Measurements from ENCODE around the gene DYNC1LI1.
"Not testable (repeated sequence)": the region's sequence is repeated elsewhere in the genome, so short reads cannot be mapped to it uniquely, and the experiment has no call there.

The DYNC1LI1 gene

DNA sequence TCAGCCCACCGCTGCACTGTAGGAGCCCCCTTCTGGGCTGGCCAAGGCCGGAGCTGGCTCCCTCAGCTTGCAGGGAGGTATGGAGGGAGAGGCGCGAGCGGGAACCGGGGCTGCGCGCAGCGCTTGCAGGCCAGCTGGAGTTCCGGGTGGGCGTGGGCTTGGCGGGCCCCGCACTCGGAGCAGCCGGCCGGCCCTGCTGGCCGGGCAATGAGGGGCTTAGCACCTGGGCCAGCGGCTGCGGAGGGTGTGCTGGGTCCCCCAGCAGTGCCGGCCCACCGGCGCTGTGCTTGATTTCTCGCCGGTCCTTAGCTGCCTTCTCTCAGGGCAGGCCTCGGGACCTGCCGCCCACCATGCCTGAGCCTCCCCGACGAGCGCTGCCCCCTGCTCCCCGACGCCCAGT is 8.0 kb upstream of the DYNC1LI1 start:
- not testable (repeated sequence) for DNase-seq

DNA sequence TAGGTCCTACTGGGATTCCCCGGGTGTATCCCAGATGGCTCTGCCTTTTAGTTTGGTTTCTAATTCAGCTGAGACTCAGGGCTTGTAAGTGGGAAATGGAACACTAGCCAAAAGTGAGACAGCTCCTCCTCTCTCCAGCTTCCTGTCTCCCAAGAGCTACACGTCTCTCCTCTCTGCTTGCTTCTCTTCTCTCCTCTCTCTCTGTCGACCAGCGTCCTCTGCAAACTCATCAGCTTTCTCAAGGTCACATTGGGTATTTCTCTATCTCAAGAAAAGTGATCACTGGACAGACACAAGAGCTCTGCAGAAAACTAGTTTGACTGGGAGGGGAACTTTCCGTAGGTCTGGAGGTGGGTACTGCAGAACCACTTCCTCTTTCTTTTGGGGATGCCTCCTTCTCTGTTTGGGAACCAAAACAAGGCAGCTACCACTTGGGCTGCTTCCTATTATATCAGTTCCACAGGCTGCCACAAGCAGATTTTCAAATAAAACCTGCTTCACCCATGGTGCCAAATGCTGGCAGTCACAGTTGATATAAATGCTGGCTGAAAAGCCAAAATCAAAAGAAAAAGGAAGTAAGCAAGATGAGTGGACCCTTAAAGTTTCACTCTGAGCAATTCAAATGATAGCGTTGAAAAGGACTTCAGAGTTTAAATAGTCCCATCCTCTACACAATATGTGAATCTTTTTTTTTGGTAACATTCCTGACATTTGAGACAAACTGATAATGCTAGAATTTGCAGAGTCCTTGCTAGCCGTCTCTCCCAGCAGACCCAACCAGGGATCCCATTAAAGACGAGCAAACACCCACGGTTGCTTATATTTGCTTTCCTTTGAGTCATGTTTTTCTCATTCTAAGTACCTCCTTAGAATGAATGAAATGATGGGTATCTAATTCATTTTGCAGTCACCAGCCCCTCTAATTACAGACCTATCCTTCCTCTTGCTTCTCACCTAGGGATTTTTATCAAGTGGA is 7.2 kb upstream of the DYNC1LI1 start:
- DNase-seq: no peak

DNA sequence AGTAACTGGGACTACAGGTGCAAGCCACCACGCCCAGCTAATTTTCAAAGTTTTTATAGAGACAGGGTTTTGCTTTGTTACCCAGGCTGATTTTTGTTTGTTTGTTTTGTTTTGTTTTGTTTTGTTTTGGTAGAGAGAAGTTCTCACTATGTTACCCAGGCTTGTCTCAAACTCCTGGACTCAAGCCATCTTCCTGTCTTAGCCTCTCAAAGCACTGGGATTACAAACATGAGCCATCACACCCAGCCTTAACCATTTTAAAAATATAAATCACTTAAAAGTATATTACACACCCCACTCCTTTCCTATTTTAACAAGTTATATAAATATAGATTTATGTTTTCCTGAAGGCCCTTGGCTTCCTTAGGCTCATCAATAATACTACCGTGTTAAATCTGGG is 6.5 kb upstream of the DYNC1LI1 start:
- DNase-seq: no peak

DNA sequence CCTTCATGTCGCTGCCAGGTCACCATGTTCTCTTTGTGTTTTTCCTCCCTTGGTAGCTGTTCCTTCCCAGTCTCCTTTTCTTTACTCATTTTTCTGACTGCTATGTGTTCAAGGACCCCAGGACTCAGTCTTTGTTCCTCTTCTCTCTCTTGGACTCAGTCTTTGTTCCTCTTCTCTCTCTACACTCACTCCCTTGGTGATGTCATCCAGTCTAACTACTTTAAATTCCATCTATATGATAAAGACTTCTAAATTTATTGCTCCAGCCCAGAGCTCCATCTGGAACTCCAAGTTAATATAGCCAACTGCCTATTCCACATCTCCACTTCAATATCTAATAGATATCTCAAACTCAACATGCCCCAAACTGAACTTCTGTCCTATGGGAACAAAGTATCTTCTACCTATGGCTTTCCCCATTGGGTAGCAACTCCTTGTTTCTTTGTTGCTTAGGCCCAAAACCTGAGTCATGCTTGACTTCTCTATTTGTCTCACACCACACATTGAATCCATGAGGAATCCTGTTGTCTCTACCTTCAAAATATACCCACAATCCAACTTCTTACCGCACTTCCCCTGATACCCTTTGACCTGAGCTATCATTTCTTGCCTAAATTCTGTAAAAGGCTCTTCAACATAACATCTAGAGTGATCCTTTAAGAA is 4.9 kb upstream of the DYNC1LI1 start:
- no peak for DNase-seq

DNA sequence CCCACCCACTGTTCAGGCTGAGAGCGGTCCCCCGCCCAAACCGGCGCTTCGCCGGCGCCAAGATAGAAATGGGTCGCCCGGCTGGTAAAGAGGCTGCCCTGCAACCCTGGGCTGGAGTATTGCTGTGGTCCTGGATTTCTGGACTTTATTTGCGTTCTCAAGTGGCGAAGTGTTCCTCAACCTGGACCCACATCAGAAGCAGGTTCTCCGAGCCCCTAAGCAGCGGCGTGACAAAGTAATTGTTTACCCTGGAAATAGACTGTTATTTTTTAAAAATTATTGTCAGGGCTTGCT is 481 bp upstream of the DYNC1LI1 start:
- DNase-seq: no peak

DNA sequence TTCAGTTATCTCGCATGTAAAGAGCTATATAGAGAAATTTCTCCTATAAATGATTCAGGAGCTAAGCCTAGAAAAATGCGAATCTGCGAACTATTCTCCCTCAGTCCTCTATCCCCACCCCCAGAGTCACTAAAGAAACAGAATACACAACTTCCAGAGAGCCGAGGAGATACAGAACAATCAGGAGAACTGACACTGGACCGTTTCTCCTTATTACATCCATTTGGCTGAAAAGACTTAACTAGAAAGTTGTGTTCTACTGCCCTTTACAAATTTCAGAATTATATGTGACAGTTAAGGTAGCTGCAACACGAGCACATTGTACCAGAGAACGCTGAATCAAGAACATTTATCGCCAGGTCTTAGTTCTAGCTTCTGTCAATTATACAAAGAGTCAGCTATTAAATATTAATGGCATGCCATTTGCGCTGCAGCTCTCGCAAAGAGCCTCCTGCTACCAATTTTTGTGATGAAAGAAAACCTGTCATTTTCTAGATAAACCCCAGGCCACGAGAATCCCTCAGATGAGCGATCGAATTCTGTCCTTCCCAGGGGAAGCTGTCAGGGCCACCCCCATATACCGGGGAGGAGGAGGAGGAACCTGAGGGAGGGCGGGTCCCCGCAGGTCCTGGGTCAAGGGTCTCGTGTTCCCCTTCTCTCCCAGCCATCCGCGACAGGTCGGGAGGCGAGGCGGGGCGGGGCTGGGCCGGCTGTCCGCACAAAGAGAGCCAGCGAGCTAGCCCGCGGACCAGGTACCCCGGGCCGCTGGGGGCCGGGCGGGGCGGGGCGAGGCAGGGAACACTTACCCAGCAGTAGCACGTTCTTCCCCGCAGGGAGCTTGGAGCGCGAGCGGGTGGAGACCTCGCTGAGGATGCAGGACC is 878 bp downstream of the DYNC1LI1 start:
- DNase-seq: peak; percentile 16

DNA sequence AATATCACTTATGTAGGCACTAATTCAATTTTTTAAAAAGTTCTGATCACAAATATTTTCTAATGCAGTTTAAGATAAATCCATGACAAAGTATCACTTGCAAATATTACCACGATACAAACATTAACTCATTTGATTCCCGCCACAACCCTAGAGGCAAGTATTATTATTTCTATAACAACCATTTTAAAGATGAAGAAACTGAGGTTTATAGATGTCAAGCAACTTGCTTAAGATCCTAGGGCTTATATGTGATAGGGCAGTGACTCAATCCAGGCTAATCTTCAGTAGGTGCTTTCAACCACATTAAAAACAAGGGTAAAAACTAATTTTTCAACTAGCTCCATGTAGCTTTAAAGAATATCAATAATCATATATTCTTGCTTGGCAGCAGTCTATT is 1.7 kb downstream of the DYNC1LI1 start:
- no peak for DNase-seq

DNA sequence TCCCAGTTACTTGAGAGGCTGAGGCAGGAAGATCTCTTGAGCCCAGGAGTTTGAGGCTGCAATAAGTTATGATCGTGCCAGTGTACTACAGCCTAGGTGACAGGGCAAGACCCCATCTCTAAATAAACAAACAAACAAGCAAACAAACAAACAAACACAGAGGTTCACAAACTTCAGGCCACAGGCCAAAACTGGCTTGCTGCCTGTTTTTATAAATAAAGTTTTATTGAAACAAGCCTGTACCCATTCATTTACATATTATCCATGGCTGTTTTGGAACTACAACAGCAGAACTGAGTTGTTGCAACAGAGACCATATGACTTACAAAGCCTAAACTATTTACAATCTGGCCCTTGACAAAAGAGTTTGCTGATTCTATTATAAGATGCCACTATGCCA is 6.5 kb downstream of the DYNC1LI1 start:
- no peak for DNase-seq

DNA sequence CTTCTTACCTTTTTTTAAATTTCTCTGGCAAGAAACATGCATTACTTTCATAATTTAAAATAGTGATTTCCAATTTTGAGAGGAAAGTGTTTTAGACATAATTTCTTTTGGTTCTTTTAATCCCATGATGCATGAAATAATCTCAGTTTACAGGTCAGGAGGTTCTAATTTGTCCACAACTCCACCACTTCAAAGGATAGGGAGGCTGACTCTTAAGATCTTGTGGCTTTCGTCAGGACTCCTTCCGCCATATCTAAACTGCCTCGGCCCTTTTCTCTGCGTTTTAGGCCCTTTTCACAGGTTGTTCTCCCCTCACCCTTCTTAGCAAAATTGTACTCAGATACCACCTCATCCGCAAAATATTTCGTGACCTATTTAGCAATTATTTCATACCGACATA is 8.0 kb downstream of the DYNC1LI1 start:
- DNase-seq: no peak

DNA sequence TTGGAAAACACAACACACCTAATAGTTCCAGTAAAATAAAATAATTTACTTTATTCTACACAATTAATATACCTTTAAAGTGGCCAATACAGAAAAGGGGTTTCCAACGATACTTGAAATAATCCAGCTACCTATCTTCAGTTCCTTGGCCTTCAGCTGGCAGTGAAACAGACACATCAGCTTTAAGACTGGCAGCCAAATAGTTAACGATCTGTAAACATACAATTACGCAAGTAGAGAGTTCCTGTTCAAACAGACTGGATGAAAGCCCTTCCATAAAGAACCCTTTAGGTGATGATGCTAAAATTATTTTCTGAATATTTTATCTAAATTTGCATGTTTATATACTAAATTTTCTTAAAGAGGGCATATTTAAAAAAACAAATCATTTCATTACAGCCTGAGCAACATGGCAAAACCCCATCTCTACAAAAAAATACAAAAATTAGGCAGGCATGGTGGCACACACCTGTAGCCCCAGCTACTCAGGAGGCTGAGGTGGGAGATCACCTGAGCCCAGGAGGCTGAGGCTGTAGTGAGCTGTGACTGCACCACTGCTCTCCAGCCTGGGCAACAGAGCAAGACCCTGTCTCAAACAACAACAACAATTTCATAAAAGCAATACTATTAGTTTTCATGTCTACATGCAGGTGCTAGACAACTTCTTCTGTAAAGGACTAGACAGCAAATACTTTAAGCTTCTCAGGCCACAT is 12.9 kb downstream of the DYNC1LI1 start:
- no peak for DNase-seq

DNA sequence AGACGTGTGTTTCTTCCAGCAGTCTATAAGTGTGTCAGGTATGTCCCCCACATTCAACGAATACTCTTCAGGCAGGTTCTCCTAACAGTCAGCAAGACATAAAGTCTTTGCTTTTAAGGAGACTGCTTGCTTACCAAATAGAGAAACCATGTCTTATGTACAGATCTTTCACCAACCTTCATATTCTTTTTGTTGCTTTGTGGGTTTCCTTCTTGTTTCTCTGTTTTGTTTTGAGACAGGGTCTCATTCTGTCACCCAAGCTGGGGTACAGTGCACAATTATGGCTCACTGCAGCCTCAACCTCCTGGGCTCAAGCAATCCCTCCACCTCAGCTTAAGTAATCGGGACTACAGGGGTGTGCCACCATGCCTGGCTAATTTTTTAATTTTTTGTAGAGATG is 14.3 kb downstream of the DYNC1LI1 start:
- no peak for DNase-seq

DNA sequence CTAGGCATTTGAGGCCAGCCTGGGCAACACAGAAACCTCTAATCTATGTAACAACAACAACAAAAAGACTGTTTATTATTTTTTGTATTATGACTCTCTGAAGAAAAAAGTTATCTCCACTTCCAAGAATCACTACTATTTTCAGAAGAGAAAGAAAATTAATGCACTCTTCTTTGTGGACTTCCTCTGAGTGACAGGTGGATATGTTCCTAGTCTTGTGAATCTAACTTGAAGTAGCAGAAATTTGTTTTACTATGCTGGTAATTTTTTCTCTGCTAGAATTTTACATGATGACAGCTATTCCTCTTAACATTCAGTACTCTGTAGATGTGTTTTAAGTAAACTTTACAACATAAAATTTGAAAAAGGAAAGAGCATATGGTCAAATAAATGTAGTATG is 16.7 kb downstream of the DYNC1LI1 start:
- no peak for DNase-seq

DNA sequence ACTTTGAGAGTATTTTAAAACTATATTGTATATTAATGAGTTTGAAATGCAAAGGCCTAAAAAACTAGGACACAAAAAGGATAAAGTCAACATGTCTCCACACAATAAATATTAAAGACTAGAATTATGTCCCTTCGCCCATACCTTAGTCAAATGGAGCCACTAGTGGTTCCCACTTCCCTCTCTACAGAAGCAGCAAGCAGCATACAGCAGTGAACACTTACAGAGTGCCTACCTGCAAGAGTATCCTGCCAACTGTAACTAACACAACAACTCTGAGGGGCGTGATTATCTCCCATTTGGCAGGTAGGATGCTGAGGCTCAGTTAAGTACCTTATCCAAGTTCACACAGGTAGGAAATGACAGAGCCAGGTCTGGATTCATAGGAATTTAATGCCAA is 17.2 kb downstream of the DYNC1LI1 start:
- DNase-seq: no peak

DNA sequence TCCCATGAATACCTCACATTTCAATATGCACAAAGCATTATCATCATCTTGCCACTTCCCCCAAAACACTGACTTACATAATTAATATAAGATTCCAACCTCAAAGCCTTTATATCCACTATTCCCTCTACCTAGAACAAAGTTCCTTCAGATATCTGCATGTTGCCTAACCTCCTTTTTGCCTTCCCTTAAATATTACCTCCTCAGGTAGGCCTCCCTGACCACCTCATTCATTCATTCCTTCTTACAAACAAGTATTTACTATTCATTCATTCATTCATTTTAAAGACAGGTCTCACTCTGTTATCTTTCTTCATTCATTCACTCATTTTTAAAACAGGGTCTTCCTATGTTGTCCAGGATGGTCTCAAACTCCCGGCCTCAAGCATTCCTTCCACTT is 18.6 kb downstream of the DYNC1LI1 start:
- DNase-seq: no peak

DNA sequence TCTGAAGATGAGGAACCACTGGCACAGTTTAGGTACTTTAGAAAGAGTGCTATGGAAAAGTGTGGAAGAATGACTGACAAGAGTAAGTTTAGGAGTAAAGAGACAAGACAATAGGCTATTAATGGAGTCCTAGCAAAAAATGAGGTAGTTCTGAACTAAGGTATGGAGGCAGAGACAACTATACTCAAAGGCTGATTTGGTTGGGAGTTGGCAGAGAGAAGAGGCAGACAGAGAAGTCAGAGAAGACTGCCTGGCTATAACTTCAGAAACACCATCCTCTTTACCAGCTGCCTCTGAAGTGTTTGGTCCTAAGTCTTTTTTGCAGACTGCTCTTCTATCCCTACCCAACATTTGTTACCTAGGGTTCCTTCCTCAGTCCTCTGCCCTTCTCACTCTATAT is 19.2 kb downstream of the DYNC1LI1 start:
- no peak for DNase-seq

DNA sequence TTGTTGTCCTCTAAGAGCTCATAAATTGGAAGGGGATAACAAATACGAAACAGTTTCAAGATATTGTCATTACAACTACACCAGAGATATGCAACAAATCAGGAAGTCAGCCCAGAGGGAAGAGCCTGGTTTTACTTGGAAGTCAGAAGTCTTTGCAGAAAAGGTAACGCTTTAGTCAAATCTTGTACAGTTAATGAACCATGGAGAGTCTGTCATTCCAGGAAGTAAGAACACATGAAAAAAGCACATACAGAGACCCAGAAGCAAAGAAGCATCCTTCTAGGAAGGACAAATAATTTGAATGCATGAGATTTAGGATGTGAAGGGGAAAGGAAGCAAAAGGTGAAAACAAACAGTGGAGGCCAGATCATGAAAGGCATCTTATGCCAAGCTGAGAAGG is 19.6 kb downstream of the DYNC1LI1 start:
- no peak for DNase-seq

DNA sequence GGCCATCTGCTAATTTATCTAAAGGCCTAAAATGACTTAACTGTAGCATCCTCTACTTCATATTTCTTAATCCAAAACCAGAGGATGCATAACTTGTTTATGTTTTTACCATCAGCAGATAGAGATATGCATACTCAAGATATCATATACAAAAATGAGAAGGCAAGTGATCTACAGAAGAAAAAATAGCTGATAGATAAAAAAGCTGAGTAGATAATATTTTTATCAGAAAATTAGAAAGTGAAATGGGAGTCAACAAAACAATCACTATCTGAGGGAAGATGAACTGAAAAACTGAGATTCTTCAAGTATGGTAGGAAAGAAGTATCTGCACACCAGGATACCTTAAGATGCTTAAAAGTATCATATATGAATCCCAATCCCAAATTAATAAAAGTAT is 25.4 kb downstream of the DYNC1LI1 start:
- DNase-seq: no peak

DNA sequence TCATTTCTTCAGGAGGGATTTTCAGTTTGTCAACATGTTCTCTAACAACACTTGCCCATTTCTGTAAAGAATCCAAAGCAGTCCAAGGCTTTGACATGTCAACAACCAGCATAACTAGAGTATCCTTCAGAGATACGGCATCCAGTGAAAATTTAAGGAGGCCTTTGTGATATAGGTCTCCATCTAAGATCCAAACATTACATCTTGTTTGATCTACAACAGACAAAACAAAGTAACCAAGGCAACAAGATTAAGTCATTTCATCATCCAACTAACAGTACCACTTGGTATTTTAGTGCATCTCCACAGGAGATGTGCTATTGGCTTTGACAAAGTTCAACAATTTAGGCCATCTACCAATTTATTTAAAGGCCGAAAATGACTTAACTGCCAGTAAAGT is 25.8 kb downstream of the DYNC1LI1 start:
- DNase-seq: no peak

DNA sequence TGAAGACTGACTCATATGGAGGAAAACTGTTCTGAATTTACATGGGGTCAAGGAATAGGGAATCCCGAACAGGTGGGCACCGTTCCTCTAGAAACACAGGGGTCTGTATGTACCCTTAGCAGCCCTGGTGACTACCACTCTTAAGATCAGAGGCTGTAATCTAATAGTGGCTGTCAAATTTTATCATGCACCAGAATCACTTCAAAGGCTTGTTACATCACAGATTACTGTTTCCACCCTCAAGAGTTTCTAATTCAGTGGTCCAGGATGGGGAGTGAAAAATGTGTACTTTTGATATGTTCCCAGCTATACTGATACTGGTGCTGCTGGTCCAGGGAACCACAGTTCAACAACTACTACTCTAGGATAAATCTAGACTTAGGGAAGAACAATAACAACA is 27.9 kb downstream of the DYNC1LI1 start:
- no peak for DNase-seq

DNA sequence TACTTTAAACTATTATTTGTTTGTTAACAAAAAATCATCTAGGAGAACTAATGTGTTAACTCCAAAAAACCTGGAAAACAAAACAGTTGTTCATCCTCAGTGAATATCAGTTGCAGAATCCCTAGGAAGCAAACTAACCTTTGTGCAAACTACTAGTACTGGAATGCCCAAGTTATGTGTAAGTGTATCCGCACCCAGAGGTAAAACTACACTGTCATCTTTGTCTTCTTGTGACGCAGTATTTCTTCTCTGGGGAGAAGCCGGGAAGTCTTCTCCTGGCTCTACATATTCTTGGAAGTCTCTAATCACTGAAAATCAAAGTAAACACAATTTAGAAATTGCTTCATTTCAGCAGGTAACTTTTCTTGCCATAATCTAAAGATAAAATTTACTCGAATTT is 29.8 kb downstream of the DYNC1LI1 start:
- no peak for DNase-seq

DNA sequence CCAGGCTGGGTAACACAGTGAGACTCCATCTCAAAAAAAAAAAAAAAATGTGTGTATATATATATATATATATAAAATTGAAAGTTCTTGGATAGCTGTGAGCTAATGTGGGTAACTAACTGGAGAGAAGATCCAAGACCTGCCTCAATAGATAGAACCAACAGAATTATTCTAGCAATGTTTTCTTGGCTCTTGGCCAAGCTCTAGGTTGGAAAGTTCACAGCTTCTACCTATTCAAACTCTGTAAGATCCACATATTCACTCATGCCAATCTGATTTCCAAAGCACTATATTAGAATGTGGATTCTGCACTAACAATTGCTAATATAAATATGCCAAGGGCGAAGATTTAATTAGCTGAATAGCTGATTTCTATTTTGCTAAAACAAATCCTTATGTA is 38.2 kb downstream of the DYNC1LI1 start:
- DNase-seq: no peak

DNA sequence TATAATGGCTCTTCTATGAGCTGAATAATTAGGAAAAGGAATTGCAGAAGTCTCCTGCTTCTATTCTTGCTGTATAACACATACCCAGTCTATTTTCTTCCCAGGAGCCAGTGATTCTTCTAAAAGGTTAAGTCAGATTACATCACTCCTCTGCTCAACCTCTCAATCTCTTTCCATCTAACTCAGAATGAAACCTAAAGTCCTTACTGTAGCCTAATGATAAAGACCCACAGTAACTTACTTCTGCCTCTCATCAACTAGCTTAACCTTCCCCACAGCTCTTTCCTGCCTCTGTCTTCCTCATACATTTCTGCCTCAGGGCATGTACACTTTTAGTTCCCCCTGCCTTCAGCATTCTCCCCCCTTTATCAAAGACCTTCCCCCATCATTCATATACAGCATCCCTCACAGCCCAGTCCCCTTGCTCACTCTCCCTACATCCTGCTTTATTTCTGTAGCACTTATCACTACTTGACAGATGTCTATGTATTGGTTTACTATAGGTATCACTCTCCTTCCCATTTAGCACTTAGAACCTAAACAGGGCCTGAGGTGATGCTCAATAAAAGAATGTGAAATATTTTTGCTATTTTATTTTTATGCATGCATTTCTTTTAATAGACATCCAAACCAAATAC is 39.5 kb downstream of the DYNC1LI1 start:
- no peak for DNase-seq

Measured in GOT3 (cell line).